ENCODE data around the gene MAGEA11. TPM values are rescaled to one million over a fixed set of nuclear protein-coding genes. Genes with fewer than 3 reads are reported as not detected.
"Not testable (repeated sequence)": the region's sequence is repeated elsewhere in the genome, so short reads cannot be mapped to it uniquely, and the experiment has no call there.

Gene MAGEA11
- total RNA-seq, 1 experiment from 2014 or later: not detected

DNA sequence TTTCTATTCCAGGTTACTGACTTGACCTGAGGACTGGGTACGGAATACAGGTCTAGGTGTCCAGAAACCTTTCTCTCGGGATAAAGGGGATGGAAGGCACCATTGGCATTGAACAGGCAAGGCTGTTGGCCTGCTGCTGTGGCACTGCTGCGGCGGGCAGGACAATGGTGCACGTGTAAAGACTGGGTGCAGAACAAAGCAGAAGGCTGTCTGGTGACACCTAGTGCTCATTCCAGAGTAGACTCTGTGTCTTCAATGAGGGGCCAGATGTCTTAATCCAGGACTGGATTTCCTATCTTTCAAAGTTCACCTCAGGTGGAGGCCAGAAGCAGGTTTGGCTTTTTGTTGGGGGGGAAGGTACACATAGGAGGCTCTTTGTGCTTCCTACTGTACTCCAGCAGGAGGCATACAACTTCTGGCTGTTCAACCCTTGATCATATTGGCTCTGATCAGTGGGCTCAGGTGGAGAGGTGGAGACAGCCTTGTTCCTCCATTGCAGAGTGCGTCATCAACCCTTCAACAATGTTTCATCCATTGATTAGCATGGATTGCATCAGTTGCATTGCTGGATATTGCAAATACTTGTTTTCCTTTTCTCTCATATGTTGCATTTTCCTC, 34.6 kb downstream of the MAGEA11 start:
- H3K9me3 ChIP-seq (replicated peaks); DNase-seq (ENCODE audit: low read depth in 1 of 2, low spot score in 2 of 2); H3K4me3 ChIP-seq; H3K4me1 ChIP-seq (replicated peaks); H3K27me3 ChIP-seq (replicated peaks); H3K27ac ChIP-seq; H3K36me3 ChIP-seq: not testable (repeated sequence)

DNA sequence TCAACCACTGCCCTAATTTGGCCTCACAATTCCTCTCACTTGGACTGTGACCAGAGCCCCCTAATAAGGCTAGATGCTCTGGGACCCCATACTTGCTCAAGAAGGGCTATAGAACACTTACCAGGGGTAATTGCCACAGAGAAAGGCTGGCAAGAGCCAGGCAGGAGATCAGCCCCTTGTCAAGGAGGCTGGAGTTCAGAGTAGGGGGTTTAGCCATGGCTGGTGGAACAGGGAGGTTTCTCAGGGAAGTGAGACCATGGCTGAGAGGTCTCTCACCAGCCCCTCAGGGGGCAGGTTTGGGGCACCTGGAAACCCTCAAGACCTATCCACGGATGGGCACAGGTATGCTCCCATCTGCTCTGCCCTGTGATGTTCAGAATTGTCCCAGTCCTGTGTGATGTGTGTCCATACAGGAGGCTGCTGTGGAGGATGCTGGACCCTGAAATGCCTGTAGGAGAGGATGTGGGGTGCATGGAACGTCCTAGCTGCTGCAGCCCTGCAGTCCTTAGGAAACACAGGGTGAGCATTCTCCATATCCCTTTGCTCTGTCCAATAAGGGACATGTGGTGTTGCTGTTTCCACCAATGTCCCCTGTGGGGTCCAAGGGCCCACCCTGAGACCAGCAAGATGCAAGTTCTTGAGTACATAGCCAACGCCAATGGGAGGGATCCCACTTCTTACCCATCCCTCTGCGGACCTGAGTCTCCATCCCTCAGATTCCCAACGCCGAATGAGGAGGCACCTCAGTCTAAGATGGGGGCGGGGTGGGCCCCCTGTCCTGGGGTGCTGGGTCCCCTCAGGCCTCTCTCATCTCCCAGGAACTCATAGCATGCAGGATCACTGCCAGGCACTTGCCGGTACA, 45.6 kb downstream of the MAGEA11 start:
- Histone ChIP-seq H3K27me3 (replicated peaks) (no peaks in the 10 kb centered on the region), H3K4me3 (no peak overlapping the region), H3K36me3 (no peaks in the 10 kb centered on the region), H3K4me1 (replicated peaks) (no peaks in the 10 kb centered on the region), H3K27ac (no peak overlapping the region), H3K9me3 (replicated peaks) (no peaks in the 10 kb centered on the region)
- no peak for DNase-seq (ENCODE audit: low read depth in 1 of 2, low spot score in 2 of 2)

DNA sequence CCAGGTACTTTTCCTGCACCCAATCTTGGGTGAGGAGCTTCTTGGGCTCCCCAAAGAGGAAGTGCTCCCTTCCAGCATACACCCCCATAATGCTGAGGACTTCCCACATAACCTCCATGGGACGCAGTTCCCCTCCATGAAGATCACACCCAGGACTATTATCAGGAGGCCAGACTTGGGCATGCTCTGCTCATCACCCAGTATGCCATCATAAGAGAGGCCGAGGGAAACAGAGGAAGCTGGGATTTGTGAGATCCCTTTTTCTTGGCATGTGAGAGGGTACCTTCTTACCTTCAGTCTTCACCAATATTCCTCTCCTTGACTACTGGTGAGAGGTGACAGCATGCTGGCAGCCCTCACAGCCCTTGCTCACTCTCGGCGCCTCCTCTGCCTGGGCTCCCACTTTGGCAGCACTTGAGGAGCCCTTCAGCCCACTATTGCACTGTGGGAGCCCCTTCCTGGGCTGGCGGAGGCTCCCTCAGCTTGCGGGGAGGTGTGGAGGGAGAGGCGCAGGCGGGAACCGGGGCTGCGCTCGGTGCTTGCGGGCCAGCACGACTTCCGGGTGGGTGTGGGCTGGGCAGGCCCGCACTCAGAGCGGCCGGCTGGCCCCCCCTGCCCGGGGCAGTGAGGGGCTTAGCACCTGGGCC, 46.3 kb downstream of the MAGEA11 start:
- Histone ChIP-seq H3K9me3 (replicated peaks) (no peaks in the 10 kb centered on the region), H3K27me3 (replicated peaks) (no peaks in the 10 kb centered on the region), H3K4me3 (no peak overlapping the region), H3K4me1 (replicated peaks) (no peaks in the 10 kb centered on the region), H3K36me3 (no peaks in the 10 kb centered on the region), H3K27ac (no peak overlapping the region)
- no peak for DNase-seq (ENCODE audit: low read depth in 1 of 2, low spot score in 2 of 2)

DNA sequence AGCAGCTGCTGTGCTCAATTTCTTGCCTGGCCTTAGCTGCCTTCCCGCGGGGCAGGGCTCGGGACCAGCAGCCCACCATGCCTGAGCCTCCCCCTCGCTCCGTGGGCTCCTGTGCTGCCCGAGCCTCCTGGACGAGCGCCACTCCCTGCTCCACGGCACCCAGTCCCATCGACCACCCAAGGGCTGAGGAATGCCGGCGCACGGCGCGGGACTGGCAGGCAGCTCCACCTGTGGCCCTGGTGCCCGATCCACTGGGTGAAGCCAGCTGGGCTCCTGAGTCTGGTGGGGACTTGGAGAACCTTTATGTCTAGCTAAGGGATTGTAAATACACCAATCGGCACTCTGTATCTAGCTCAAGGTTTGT, 46.8 kb downstream of the MAGEA11 start:
- not testable (repeated sequence) for H3K27ac ChIP-seq; H3K4me1 ChIP-seq (replicated peaks); H3K36me3 ChIP-seq; H3K9me3 ChIP-seq (replicated peaks); DNase-seq (ENCODE audit: low read depth in 1 of 2, low spot score in 2 of 2); H3K27me3 ChIP-seq (replicated peaks); H3K4me3 ChIP-seq

DNA sequence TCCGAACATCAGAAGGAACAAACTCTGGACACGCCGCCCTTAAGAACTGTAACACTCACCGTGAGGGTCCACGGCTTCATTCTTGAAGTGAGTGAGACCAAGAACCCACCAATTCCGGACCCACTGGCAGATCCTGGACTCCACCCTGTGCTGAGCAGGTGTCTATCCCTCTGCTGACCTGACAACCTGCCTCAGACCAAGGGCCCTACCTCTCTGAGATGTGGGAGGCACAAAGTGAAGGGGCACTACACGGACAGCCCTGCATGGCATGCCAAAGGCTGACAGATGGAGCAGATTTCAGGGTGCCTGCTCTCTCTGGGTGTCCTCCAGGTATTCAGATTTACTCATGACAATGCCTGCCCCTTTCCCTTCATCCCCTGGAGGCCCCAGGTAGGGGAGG, 48.0 kb downstream of the MAGEA11 start:
- H3K27ac ChIP-seq: no peak overlapping the region
- no peak for DNase-seq (ENCODE audit: low read depth in 1 of 2, low spot score in 2 of 2)
- no peaks in the 10 kb centered on the region for H3K4me1 ChIP-seq (replicated peaks)
- no peaks in the 10 kb centered on the region for H3K9me3 ChIP-seq (replicated peaks)
- H3K4me3 ChIP-seq: no peak overlapping the region
- no peaks in the 10 kb centered on the region for H3K36me3 ChIP-seq
- no peaks in the 10 kb centered on the region for H3K27me3 ChIP-seq (replicated peaks)

DNA sequence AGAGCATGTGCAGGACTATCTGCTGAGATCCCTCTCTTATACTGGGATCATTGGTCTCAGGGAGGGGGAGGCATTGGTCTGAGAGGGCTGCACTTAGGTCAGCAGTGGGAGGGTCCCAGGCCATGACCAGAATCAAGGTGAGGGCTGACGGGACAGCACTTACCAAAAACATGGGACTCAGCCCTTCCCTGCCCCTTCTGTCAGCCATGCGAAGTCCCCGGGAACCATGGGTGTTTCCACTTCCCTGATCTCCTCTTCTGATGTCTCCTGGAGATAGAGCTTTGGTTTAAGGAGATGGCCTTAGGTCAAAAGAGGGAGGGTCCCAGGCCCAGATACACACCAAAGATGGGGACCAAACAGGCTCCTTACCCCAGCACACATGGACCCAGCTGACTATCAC, 49.1 kb downstream of the MAGEA11 start:
- Histone ChIP-seq H3K9me3 (replicated peaks) (no peaks in the 10 kb centered on the region), H3K27me3 (replicated peaks) (no peaks in the 10 kb centered on the region), H3K27ac (no peak overlapping the region), H3K4me1 (replicated peaks) (no peaks in the 10 kb centered on the region), H3K4me3 (no peak overlapping the region), H3K36me3 (no peaks in the 10 kb centered on the region)
- no peak for DNase-seq (ENCODE audit: low read depth in 1 of 2, low spot score in 2 of 2)

DNA sequence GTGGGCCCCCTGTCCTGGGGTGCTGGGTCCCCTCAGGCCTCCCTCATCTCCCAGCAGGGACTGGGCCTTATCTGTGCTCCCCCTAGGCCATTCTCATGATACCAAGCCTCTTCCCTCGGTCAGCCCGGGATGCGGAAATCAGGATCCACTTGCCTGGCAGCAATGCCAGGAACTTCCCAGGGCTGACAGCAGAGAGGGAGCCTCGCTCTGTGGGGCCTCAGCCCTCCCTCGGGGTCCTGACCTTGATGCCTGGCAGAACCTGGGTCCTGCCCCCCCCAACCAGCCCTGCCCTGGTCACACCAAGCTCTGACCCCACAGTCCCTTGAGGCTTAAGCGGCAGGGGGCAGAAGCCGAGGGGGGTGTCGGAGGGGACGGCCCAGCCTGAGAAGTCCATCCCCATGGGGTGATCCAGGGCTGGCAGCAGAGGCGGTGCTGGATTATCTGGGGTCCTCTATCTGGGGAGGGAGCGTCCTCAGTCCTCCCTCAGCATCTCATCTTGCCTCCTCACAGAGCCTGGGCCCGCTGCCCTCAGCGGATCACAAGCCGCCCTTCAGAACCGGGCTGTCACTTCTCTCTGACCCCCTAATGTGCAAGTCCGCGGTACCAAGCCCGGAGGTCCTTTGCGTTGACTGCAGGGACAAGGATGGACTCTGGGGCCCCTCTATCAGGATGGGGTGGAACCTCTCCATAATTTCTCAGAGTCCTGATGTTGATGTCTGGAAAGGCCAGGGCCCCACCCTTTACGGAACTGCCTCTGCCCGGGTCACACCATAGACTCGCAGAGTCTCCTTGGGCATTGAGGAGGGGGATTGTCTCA, 50.2 kb downstream of the MAGEA11 start:
- H3K27ac ChIP-seq; H3K27me3 ChIP-seq (replicated peaks); H3K36me3 ChIP-seq; H3K9me3 ChIP-seq (replicated peaks); H3K4me1 ChIP-seq (replicated peaks); H3K4me3 ChIP-seq; DNase-seq (ENCODE audit: low read depth in 1 of 2, low spot score in 2 of 2): not testable (repeated sequence)

DNA sequence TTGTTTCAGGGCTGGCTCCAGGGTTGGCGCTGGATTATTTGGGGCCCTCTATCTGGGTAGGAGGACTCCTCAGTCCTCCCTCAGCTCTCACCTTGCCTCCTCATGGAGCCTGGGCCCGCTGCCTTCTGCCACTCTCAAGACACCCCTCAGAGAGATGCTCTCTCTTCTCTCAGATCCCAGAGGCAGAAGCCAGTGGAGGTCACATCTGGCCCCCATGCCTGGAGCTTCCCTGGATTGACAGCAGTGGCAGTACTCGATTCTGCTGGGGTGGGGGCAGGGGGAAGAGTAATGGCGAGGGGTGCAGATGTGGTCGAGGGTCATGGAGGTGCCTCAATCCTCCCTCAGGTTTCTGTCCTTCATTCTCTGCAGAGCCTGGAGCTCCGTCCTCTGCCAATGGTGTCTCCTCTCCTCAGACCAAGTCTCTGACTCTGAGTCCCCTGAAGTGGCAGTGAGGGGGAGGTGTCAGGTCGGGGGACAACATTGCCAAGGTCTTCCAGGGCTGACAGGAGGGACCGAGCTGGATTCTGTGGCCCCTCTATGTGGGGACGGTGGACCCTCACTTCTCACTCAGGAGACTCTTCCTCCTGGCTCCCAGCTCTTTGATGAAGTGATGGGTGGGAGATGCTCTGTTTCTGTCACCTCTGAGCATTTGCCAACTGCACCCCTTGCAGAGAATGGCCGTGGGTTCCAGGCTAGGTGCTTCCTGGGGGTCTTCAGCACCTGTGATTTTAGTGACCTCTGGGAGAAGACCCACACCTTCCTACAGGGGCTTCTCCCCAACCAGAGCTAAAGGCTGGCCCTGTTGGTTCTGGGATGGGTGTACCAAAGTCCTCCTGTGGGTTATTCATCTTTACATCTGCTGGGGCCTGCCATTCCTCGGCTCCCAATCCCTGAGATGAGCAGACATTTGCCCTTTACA, 51.1 kb downstream of the MAGEA11 start:
- DNase-seq (ENCODE audit: low read depth in 1 of 2, low spot score in 2 of 2): no peak
- Histone ChIP-seq H3K36me3 (no peaks in the 10 kb centered on the region), H3K4me3 (no peak overlapping the region), H3K27me3 (replicated peaks) (no peaks in the 10 kb centered on the region), H3K27ac (no peak overlapping the region), H3K4me1 (replicated peaks) (no peaks in the 10 kb centered on the region), H3K9me3 (replicated peaks) (no peaks in the 10 kb centered on the region)

Other genes starting within 250 kb of the MAGEA11 start
- 18.3 and 18.9 TPM in 2 replicates for gene IDS, start 206.8 kb upstream of the MAGEA11 start, total RNA-seq (2014; rRNA removed; shearing (Covaris generic))
- 30.5 and 41.5 TPM in 2 replicates for gene EOLA1, start 171.0 kb upstream of the MAGEA11 start, total RNA-seq (2014; rRNA removed; shearing (Covaris generic))
- not detected in 2 replicates for gene HSFX3, start 162.1 kb upstream of the MAGEA11 start, total RNA-seq (2014; rRNA removed; shearing (Covaris generic))
- not detected in 2 replicates for gene MAGEA9B, start 124.6 kb upstream of the MAGEA11 start, total RNA-seq (2014; rRNA removed; shearing (Covaris generic))
- gene HSFX2, start 116.7 kb upstream of the MAGEA11 start, total RNA-seq (2014; rRNA removed; shearing (Covaris generic)): not detected in 2 replicates
- gene TMEM185A, start 80.3 kb upstream of the MAGEA11 start, total RNA-seq (2014; rRNA removed; shearing (Covaris generic)): 35.1 and 55.7 TPM in 2 replicates
- gene HSFX1, start 62.0 kb downstream of the MAGEA11 start, total RNA-seq (2014; rRNA removed; shearing (Covaris generic)): 0.69 and 1.5 TPM in 2 replicates
- gene MAGEA9, start 69.9 kb downstream of the MAGEA11 start, total RNA-seq (2014; rRNA removed; shearing (Covaris generic)): not detected in 2 replicates
- not detected in 2 replicates for gene MAGEA8, start 169.1 kb downstream of the MAGEA11 start, total RNA-seq (2014; rRNA removed; shearing (Covaris generic))
- not detected in 2 replicates for gene HSFX4, start 217.5 kb downstream of the MAGEA11 start, total RNA-seq (2014; rRNA removed; shearing (Covaris generic))
- 23.6 and 31.3 TPM in 2 replicates for gene EOLA2, start 226.4 kb downstream of the MAGEA11 start, total RNA-seq (2014; rRNA removed; shearing (Covaris generic))

All from SJSA1 (cell line).